ENCODE measurements around the gene BRD3. TPM values are rescaled to one million over a fixed set of nuclear protein-coding genes. Genes with fewer than 3 reads are reported as not detected.

Gene BRD3
- total RNA-seq, 1 donor from 2014 or later, result 128 TPM

DNA sequence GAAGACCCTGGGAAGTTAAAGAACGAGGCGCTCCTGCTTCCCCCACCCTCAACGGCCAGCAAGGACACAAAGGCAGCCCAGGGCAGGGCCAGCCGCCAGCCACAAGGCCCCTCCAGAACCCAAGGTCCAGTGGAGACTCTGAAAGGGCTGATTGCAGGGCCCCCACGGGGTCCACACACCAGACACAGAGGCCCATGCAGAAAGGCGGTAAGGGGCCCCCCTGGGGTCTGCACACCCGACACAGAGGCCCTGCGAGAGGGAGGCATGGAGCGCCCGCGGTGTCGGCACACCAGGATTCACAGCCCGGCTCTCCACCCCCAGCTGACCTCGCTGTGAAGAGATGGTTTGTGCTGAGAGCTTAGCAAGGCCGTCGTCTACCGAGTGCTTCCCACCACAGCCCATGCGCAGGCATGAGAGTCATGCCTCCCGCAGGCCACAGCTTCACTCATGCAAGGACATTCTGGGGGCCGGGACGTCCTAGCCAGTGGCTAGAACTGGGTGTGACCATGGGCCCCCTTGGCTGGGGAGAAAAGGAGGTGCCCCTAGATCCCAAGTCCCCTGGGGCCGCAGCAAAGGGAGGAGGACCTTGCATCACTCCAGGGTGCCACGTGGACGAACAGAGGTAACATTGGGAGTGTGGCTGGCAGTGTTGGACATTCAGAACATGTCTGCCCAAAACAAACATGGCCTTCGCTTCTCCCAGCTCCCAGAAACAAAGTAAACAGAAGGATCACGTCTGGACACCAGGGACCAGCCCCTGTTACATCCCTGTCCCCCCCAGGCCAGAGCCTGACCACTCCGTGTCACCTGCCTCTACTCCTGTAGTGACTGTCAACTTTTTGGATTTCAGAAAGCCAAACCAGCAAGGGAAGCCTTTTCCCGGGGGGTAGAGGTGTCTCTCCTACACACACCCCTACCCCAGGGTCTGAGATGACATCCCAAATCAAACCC lies 9.8 kb downstream of the BRD3 start:
- DNase-seq, result peak; percentile 20
- H3K36me3 Mint-ChIP-seq (ENCODE audit: unreplicated experiment), result no peaks in the 10 kb centered on the region
- H3K9me3 Mint-ChIP-seq (ENCODE audit: unreplicated experiment), result peaks cover 1% of the 10 kb centered on the region
- H3K4me3 Mint-ChIP-seq (ENCODE audit: unreplicated experiment), result peak overlapping the region; percentile 49
- TF ChIP-seq, protein P1, sequence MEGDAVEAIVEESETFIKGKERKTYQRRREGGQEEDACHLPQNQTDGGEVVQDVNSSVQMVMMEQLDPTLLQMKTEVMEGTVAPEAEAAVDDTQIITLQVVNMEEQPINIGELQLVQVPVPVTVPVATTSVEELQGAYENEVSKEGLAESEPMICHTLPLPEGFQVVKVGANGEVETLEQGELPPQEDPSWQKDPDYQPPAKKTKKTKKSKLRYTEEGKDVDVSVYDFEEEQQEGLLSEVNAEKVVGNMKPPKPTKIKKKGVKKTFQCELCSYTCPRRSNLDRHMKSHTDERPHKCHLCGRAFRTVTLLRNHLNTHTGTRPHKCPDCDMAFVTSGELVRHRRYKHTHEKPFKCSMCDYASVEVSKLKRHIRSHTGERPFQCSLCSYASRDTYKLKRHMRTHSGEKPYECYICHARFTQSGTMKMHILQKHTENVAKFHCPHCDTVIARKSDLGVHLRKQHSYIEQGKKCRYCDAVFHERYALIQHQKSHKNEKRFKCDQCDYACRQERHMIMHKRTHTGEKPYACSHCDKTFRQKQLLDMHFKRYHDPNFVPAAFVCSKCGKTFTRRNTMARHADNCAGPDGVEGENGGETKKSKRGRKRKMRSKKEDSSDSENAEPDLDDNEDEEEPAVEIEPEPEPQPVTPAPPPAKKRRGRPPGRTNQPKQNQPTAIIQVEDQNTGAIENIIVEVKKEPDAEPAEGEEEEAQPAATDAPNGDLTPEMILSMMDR (IDR thresholded peaks at IDR 0.05; ENCODE audit: partially characterized antibody, unreplicated experiment), result no peak
- no peak overlapping the region for H3K27ac Mint-ChIP-seq (ENCODE audit: unreplicated experiment)
- H3K4me1 Mint-ChIP-seq (ENCODE audit: low read depth, unreplicated experiment), result peaks cover 40% of the 10 kb centered on the region
- H3K27me3 Mint-ChIP-seq (ENCODE audit: unreplicated experiment), result peaks cover 11% of the 10 kb centered on the region

DNA sequence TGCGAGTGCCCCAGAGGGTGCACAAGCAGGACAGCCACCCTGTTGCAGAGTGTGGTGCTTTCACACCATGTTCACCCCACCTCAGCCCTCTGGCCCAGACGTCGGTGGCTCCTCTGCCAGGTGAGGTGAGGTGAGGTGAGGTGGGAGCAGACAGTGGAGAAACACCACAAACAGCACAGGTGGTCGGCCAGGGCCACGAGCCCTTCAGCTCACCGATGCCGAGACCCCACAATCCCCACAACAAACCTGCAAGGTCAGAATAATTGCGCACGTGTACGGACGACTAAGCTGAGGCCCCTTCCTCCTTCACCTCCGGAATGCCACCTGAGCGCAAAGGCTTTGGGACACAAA lies 10.5 kb downstream of the BRD3 start:
- Mint-ChIP-seq H3K4me1 (ENCODE audit: low read depth, unreplicated experiment) (peaks cover 33% of the 10 kb centered on the region), H3K27ac (ENCODE audit: unreplicated experiment) (peak overlapping the region; percentile 64), H3K27me3 (ENCODE audit: unreplicated experiment) (peaks cover 5% of the 10 kb centered on the region), H3K4me3 (ENCODE audit: unreplicated experiment) (no peak overlapping the region), H3K9me3 (ENCODE audit: unreplicated experiment) (peaks cover 3% of the 10 kb centered on the region), H3K36me3 (ENCODE audit: unreplicated experiment) (no peaks in the 10 kb centered on the region)
- no peak for DNase-seq
- TF ChIP-seq, protein P1 (IDR thresholded peaks at IDR 0.05; ENCODE audit: partially characterized antibody, unreplicated experiment), result no peak

DNA sequence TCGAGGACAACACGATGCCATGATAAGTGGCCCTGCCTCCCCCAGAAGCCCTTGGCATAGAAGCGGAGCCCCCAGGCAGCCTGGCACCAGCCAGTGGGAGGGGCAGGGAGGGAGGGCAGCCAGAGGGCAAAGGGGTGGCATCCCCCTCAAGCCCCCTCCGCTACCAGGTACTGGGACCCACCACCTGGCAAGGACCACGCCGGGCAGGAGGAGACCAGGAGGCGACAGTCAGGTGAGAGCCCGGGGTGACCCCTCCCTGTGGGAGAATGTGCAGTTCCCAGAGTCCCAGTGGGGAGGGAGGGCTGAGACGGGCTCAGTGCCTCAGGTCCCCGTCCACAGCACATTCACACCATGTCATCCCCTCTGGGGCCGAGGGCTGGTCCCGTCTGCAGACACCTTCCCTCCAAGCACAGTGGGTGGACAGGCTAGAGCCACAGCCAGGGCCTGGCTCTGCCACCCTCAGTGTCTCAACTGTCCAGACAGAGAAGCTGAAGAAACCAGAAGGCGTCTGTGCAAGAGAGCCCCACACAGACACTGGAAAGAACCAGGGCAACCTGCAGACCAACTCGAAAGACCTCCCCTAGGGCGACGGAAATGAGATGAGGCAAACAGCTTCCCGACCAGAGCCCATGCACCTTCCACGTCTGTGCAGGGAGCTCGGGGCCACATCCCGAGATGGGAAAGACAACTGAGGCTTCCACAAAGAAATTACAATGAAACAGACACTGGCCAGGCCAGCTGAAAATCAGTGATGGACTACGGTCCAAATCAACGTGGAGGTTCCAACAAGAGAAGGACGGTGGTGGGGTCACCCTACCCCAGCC lies 11.1 kb downstream of the BRD3 start:
- peak overlapping the region; percentile 64 for H3K27ac Mint-ChIP-seq (ENCODE audit: unreplicated experiment)
- TF ChIP-seq, protein P1 (IDR thresholded peaks at IDR 0.05; ENCODE audit: partially characterized antibody, unreplicated experiment), result no peak
- peak; percentile 22 for DNase-seq
- H3K4me3 Mint-ChIP-seq (ENCODE audit: unreplicated experiment), result peak overlapping the region; percentile 38
- H3K27me3 Mint-ChIP-seq (ENCODE audit: unreplicated experiment), result peaks cover 5% of the 10 kb centered on the region
- peaks cover 4% of the 10 kb centered on the region for H3K9me3 Mint-ChIP-seq (ENCODE audit: unreplicated experiment)
- no peaks in the 10 kb centered on the region for H3K36me3 Mint-ChIP-seq (ENCODE audit: unreplicated experiment)
- peaks cover 32% of the 10 kb centered on the region for H3K4me1 Mint-ChIP-seq (ENCODE audit: low read depth, unreplicated experiment)

DNA sequence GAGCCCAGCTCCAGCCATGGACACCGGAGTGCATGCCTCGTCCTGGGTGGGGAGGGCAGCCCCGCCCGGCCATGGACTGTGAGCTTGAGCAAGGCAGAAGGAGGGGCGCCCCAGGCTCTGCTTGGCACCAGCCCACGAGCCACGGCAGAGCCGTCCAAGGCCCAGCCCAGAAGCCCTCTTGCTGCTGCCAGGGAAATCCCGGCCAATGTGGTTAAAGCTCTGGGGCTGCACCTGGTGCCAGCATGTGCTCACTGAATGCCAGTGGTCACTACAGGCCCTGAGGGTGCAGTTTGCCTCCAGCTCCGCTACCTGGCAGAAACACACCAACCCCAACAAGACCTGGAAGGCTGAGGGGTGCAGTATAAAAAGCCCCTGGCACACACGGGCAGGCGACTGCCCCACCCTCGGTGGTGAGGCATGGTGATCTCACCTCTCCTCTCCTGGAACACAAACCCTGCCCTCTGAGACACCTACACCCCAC lies 11.8 kb downstream of the BRD3 start:
- peak overlapping the region; percentile 42 for H3K4me3 Mint-ChIP-seq (ENCODE audit: unreplicated experiment)
- H3K4me1 Mint-ChIP-seq (ENCODE audit: low read depth, unreplicated experiment), result peaks cover 35% of the 10 kb centered on the region
- peak; percentile 18 for DNase-seq
- TF ChIP-seq, protein P1 (IDR thresholded peaks at IDR 0.05; ENCODE audit: partially characterized antibody, unreplicated experiment), result no peak
- H3K9me3 Mint-ChIP-seq (ENCODE audit: unreplicated experiment), result peaks cover 8% of the 10 kb centered on the region
- H3K36me3 Mint-ChIP-seq (ENCODE audit: unreplicated experiment), result no peaks in the 10 kb centered on the region
- peak overlapping the region; percentile 36 for H3K27ac Mint-ChIP-seq (ENCODE audit: unreplicated experiment)
- peaks cover 7% of the 10 kb centered on the region for H3K27me3 Mint-ChIP-seq (ENCODE audit: unreplicated experiment)

Measured in glutamatergic neuron (in vitro differentiated cells).